GM19467 (cell line): ENCODE data around the gene PTRH2.
"Not testable (repeated sequence)": the region's sequence is repeated elsewhere in the genome, so short reads cannot be mapped to it uniquely, and the experiment has no call there.

Source experiments
- ATAC-seq: cut with Tn5 transposase; IDR thresholded peaks from one replicate; pipeline ENCODE4 v1.9.1; 2021; ENCODE audit warnings: mild to moderate bottlenecking, moderate library complexity; ENCODE audit not compliant: unreplicated experiment

The PTRH2 gene

GRCh38 chr17:59671386-59671785, 35.8 kb downstream of the PTRH2 start:
- ATAC-seq, result no peak

DNA sequence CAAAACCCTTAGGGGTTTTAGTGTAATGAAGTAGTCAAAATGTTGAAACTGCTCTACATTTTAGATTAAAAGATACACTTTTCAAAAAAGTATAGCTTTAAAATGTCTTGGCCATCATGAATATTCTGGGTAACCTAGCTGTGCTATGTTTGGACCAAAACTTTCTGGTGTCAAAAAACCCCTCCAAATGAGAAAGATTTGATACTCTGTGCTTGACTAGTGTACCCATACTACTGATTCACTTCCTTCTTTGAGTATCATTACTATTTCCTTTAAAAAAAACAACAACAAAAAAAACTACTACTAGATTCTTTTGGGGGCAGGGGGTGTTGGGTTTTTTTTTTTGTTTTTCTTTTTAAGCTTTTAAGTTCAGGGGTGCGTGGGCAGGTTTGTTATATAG, 37.3 kb downstream of the PTRH2 start:
- ATAC-seq, result no peak

GRCh38 chr17:59669411-59669810, 37.8 kb downstream of the PTRH2 start:
- no peak for ATAC-seq

DNA sequence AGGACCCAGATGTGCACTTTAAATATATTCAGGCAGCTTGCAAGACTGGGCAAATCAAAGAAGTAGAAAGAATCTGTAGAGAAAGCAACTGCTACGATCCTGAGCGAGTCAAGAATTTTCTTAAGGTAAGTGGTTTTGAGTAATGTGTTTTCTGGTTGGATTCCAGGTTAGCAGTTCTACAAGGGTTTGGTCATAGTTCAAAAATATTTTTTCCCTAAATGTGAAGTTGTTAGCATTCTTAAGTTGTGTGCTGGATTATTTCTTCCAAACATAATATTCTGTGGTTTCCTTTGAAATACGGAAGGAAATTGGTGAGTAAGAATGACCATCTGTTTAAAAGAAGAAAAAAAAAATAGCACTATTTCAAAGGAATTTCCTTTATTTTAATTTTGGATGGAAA, 38.4 kb downstream of the PTRH2 start:
- ATAC-seq, result no peak

DNA sequence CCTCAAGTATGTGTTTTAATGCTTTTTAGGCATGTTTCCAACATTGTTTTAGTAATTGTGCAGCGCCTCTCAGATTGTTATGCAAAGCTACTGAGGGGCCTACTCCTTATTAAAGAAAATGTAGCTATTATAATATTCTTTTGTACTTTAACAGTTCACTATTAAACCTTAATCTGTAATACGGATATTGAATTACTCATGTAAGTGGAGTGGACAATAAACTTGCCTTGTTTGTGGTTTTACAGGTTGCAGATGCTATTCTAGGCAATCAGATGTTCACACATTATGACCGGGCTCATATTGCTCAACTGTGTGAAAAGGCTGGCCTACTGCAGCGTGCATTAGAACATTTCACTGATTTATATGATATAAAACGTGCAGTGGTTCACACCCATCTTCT, 41.0 kb downstream of the PTRH2 start:
- no peak for ATAC-seq

DNA sequence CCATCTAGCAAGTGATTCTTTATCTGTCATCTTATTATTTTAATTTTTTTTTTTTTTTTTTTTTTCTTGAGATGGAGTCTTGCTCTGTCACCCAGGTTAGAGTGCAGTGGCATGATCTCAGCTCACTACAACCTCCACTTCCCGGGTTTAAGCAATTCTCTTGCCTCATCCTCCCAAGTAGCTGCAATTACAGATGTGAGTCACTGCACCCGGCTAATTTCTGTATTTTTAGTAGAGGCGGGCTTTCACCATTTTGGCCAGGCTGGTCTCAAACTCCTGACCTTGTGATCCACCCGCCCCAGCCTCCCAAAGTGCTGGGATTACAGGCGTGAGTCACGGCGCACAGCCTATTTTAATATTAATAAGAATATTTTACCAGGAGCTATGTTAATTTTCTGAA, 50.6 kb downstream of the PTRH2 start:
- not testable (repeated sequence) for ATAC-seq

GRCh38 chr17:59652119-59652518, 55.1 kb downstream of the PTRH2 start:
- ATAC-seq, result no peak

DNA sequence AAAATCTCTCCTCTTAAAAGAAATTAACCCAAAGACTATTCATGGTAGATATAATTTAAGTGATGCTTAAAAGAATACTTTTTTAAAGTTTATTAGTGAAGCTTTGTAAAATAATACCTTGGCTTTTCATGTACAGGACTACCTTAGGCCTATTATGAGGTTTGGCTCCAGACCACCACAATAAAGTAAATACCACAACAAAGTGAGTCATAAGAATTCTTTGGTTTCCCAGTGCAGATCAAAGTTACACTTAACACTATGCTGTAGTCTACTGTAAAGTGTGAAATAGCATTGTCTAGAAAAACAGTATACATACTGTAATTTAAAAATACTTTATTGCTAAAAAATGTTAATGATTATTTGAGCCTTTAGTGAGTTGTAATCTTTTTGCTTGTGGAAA, 55.9 kb downstream of the PTRH2 start:
- no peak for ATAC-seq

DNA sequence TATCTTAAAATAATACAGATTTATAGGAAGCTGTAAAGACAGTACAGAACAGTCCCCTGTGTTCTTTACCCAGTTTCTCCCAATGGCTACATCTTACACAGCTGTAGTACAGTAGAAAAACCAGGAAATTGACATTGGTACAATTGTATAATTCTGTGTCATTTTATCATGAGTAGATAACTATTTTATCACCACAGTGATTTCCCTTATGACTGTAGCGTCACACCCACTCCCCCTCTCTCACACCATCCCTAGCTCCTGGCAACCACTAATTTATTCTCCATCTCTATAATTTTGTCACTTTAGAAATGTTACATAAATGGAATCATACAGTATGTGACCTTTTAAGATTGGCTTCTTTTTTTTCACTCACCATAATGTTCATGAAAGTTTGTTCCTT, 56.6 kb downstream of the PTRH2 start:
- no peak for ATAC-seq

DNA sequence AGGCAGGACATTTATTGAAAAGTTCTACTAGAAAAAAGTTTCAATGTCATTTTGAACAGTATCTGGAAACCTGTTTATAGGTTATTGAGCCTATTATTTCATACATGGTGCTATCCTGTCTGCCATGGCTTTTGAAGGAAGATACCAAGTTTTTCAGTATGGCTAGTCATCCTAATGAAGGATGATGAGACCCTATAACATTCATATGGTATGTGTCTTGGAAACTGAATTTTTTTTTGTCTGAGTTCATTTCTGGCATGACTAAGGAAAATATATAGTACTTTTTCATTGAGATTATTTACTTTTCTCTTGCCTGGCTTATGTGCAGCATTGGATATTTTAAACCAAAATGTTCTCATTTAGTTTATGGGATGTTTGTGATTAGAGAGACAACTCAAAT, 57.3 kb downstream of the PTRH2 start:
- no peak for ATAC-seq
